GM18870 (cell line): ENCODE data around the gene GPC6.
"Not testable (repeated sequence)": the region's sequence is repeated elsewhere in the genome, so short reads cannot be mapped to it uniquely, and the experiment has no call there.

Source experiments
- ATAC-seq: cut with Tn5 transposase; IDR thresholded peaks from one replicate; pipeline ENCODE4 v1.9.1; 2021; ENCODE audit warnings: moderate library complexity; ENCODE audit not compliant: unreplicated experiment

GPC6 gene

GRCh38 chr13:93422980-93423543 lies 196.5 kb downstream of the GPC6 start:
- no peak for ATAC-seq

GRCh38 chr13:93425411-93425810 lies 198.8 kb downstream of the GPC6 start:
- ATAC-seq, result no peak

GRCh38 chr13:93430381-93430780 lies 203.8 kb downstream of the GPC6 start:
- no peak for ATAC-seq

- ATAC-seq, result no peak
Observed at GRCh38 chr13:93435651-93436050, 209.0 kb downstream of the GPC6 start.

- ATAC-seq, result no peak
Observed at GRCh38 chr13:93437081-93437480, 210.5 kb downstream of the GPC6 start.

GRCh38 chr13:93446238-93446637 lies 219.6 kb downstream of the GPC6 start:
- no peak for ATAC-seq

- ATAC-seq, result no peak
Observed at GRCh38 chr13:93450191-93450621, 223.6 kb downstream of the GPC6 start.

GRCh38 chr13:93450761-93451160 lies 224.2 kb downstream of the GPC6 start:
- no peak for ATAC-seq

- not testable (repeated sequence) for ATAC-seq
Observed at GRCh38 chr13:93454676-93455235, 228.1 kb downstream of the GPC6 start.

- ATAC-seq, result no peak
Observed at GRCh38 chr13:93455861-93456260, 229.3 kb downstream of the GPC6 start.

GRCh38 chr13:93460005-93460404 lies 233.4 kb downstream of the GPC6 start:
- ATAC-seq, result no peak

GRCh38 chr13:93462151-93462550 lies 235.5 kb downstream of the GPC6 start:
- no peak for ATAC-seq

GRCh38 chr13:93466502-93467036 lies 240.0 kb downstream of the GPC6 start:
- ATAC-seq, result no peak

GRCh38 chr13:93467175-93467574 lies 240.6 kb downstream of the GPC6 start:
- ATAC-seq, result no peak

- no peak for ATAC-seq
Observed at GRCh38 chr13:93468433-93468832, 241.8 kb downstream of the GPC6 start.

- ATAC-seq, result no peak
Observed at GRCh38 chr13:93472296-93472695, 245.7 kb downstream of the GPC6 start.

- ATAC-seq, result no peak
Observed at GRCh38 chr13:93472814-93473296, 246.2 kb downstream of the GPC6 start.

GRCh38 chr13:93473441-93474270 lies 247.0 kb downstream of the GPC6 start:
- no peak for ATAC-seq

GRCh38 chr13:93476175-93476574 lies 249.6 kb downstream of the GPC6 start:
- no peak for ATAC-seq

- ATAC-seq, result no peak
Observed at GRCh38 chr13:93477238-93477637, 250.6 kb downstream of the GPC6 start.

- no peak for ATAC-seq
Observed at GRCh38 chr13:93480553-93481106, 254.0 kb downstream of the GPC6 start.
